Thoracic aorta (tissue), 2 donors: ENCODE data around the gene CCDC3. TPM values are rescaled to one million over a fixed set of nuclear protein-coding genes. Genes with fewer than 3 reads are reported as not detected.

Experiments
- ATAC-seq: fragments of 150-250 bp; one replicate; pipeline ENCODE4 v1.8.0; 2017; ENCODE audit warnings: low read depth; ENCODE audit not compliant: insufficient number of reproducible peaks, low FRiP score
- DNase-seq: peaks from one replicate; pipeline ENCODE4 v3.0.0-alpha.2; 2020; ENCODE audit warnings: low spot score
- H3K27ac ChIP-seq, 2 donors: fragments of 200-600 bp; sonication (generic); 1 replicate in 1 of 2; 2 replicates in 1 of 2; pipeline ENCODE4 v1.5.1; 2016; ENCODE audit warnings: mild to moderate bottlenecking in 2 of 2, moderate library complexity in 2 of 2
- H3K27me3 ChIP-seq: fragments of 200-600 bp; sonication (generic); replicated peaks from 2 replicates; pipeline ENCODE4 v1.6.0; 2016; ENCODE audit warnings: mild to moderate bottlenecking; ENCODE audit not compliant: insufficient read depth
- H3K36me3 ChIP-seq: fragments of 200-600 bp; sonication (generic); one replicate; pipeline ENCODE4 v1.5.1; 2016
- H3K4me1 ChIP-seq, 2 donors: fragments of 200-600 bp; sonication (generic); 1 replicate in 1 of 2; 2 replicates in 1 of 2; pipeline versions ENCODE4 v1.5.1 to v1.6.0; 2016; ENCODE audit warnings: low read depth in 2 of 2, mild to moderate bottlenecking in 1 of 2; ENCODE audit not compliant: control insufficient read depth in 1 of 2
- H3K4me3 ChIP-seq: fragments of 200-600 bp; sonication (generic); 2 replicates; pipeline ENCODE4 v1.5.1; 2016; ENCODE audit warnings: mild to moderate bottlenecking
- H3K9me3 ChIP-seq: fragments of 200-600 bp; sonication (generic); 2 replicates; pipeline ENCODE4 v1.5.1; 2016
- total RNA-seq, 2 donors: library from RNA; depleted of rRNA; stranded (reverse); fragments of >200 nt; gene quantifications; one replicate each; pipeline versions ENCODE4 v1.1.0 to v1.2.3, GENCODE V29; 2016
- TF ChIP-seq, protein P1 (sequence below): fragments of 200-600 bp; sonication (generic); IDR thresholded peaks from one replicate; pipeline ENCODE4 v1.5.1; 2019; ENCODE audit warnings: antibody characterized with exemption

Gene CCDC3
- total RNA-seq, 2 donors from 2014 or later = 127 to 137 TPM

DNA sequence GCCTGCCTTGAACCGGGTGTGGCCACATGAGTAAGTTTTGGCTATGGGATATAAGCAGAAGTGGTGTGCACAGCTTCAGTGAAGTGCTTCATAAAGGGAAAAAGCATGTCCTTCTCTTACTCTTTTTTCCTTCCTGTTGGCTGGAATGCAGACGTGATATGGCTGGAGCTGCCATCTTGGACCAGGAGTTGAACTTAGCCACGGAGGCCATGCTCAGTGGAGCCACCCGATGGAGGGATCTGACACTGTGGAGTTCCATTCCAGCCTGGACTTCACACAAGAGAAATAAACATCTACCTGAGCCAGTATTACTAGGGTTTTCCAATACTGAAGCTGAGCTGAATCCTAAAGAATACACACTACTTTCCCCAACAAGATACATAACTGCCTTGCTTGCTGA is 52.3 kb downstream of the CCDC3 start:
- no peak for ATAC-seq
- no peak for DNase-seq
- Histone ChIP-seq H3K27me3 (no peaks in the 10 kb centered on the region), H3K4me3 (no peak overlapping the region), H3K27ac (no peak overlapping the region), H3K4me1 (peaks cover 8 to 27% of the 10 kb centered on the region in 2 donors), H3K36me3 (peaks cover 10% of the 10 kb centered on the region), H3K9me3 (no peaks in the 10 kb centered on the region)
- TF ChIP-seq, protein P1, sequence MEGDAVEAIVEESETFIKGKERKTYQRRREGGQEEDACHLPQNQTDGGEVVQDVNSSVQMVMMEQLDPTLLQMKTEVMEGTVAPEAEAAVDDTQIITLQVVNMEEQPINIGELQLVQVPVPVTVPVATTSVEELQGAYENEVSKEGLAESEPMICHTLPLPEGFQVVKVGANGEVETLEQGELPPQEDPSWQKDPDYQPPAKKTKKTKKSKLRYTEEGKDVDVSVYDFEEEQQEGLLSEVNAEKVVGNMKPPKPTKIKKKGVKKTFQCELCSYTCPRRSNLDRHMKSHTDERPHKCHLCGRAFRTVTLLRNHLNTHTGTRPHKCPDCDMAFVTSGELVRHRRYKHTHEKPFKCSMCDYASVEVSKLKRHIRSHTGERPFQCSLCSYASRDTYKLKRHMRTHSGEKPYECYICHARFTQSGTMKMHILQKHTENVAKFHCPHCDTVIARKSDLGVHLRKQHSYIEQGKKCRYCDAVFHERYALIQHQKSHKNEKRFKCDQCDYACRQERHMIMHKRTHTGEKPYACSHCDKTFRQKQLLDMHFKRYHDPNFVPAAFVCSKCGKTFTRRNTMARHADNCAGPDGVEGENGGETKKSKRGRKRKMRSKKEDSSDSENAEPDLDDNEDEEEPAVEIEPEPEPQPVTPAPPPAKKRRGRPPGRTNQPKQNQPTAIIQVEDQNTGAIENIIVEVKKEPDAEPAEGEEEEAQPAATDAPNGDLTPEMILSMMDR = no peak

GRCh38 chr10:12947741-12948140 is 53.8 kb downstream of the CCDC3 start:
- TF ChIP-seq, protein P1 = no peak
- Histone ChIP-seq H3K9me3 (no peaks in the 10 kb centered on the region), H3K27me3 (no peaks in the 10 kb centered on the region), H3K36me3 (peaks cover 3% of the 10 kb centered on the region), H3K4me3 (no peak overlapping the region), H3K4me1 (peaks cover 10 to 30% of the 10 kb centered on the region in 2 donors), H3K27ac (peak overlapping the region in 1 of 2 donors; percentile 59)
- ATAC-seq = no peak
- no peak for DNase-seq

DNA sequence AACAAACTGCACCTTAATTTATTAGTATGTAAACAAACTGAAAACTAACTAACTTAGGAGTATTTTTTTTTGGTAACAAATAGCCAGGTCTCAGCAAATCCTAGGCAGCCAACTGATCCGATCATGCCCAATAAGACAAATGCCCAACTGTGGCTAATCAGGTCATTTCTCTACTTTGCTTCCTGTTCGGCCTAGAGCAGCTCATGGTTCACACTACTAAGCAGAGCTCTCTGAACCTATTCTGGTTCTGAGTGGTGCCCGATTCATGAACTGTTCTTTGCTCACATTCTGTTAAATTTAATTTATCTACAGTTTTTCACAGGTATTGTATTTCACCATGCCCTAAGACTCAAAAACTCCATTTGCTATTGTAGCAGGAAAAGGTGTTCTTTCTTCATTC is 55.1 kb downstream of the CCDC3 start:
- no peaks in the 10 kb centered on the region for H3K9me3 ChIP-seq
- peak overlapping the region; percentile 59 to 71 for H3K27ac ChIP-seq
- peaks cover 3% of the 10 kb centered on the region for H3K36me3 ChIP-seq
- no peaks in the 10 kb centered on the region for H3K27me3 ChIP-seq
- H3K4me3 ChIP-seq = no peak overlapping the region
- H3K4me1 ChIP-seq = peaks cover 22 to 43% of the 10 kb centered on the region in 2 donors
- TF ChIP-seq, protein P1 = no peak
- DNase-seq (no peak), ATAC-seq (no peak)

DNA sequence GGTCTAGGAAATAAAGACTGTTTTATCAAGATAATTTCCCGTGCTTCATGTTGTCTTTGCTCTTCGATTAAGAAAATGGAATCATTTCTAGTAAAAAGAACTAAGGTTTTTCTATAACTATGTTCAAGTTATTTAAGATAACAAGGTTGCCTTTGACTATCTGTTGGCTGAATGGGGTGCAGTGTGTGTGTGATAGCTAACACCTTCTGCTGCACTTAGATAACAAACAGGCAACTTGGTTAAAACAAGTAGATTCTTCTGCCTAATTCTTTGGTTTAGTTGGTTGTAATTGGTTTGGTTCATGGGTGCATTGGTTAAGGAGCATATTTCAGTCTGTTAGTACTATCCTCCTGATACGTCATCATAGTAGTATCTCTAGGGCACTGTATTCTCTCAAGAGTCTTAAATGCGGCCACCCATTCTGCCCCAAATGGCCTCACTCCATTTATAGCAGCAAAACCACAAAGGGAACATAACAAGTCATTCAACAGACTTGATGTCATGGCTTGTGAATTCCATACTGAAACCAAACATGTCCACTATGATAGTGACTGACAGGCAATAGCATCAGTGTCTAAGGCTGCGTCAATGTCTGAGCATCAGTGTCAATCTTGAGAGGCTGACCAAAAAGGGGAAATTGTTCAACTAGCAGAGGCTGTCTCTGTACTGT is 55.7 kb downstream of the CCDC3 start:
- H3K27ac ChIP-seq = peak overlapping the region; percentile 59 to 71
- ATAC-seq (no peak), DNase-seq (no peak)
- H3K27me3 ChIP-seq = no peaks in the 10 kb centered on the region
- no peaks in the 10 kb centered on the region for H3K9me3 ChIP-seq
- no peaks in the 10 kb centered on the region for H3K36me3 ChIP-seq
- H3K4me3 ChIP-seq = no peak overlapping the region
- TF ChIP-seq, protein P1 = no peak
- H3K4me1 ChIP-seq = peaks cover 26 to 49% of the 10 kb centered on the region in 2 donors

GRCh38 chr10:12944931-12945330 is 56.6 kb downstream of the CCDC3 start:
- no peak for DNase-seq
- Histone ChIP-seq H3K27ac (no peak overlapping the region), H3K36me3 (no peaks in the 10 kb centered on the region), H3K27me3 (no peaks in the 10 kb centered on the region), H3K9me3 (no peaks in the 10 kb centered on the region), H3K4me3 (no peak overlapping the region), H3K4me1 (peaks cover 29 to 57% of the 10 kb centered on the region in 2 donors)
- TF ChIP-seq, protein P1 = no peak
- no peak for ATAC-seq
